ENCODE measurements around the gene PIM2.

Gene PIM2

DNA sequence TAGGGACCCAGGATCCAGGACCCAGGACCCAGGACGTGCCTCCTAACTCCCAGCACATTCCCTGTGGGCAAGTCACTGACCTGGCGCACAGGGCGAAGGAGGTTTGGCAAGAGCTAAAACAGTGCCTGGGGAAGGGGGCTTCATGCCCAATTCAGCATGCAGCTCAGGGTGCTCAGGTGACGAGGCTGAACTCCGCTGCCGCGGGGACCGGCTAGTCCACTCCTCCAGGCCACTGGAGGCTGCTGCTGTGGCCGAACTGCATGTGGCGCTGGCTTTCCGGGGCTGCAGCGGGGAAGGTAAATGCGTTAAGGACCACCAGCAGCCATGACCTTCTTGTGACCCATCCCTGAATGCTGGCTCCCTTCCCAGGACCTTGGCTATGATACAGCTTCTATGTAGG is 4.9 kb upstream of the PIM2 start:
- Histone ChIP-seq H3K36me3 (ENCODE audit: control insufficient read depth in 1 of 2, insufficient read depth in 2 of 2, low read length in 2 of 2) (peaks cover 35 to 40% of the 10 kb centered on the region in 2 experiments), H3K79me2 (ENCODE audit: control insufficient read depth, insufficient read depth, low read length, poor library complexity) (no peaks in the 10 kb centered on the region), H3K4me3 (ENCODE audit: low read depth, low read length) (no peak overlapping the region), H3K9ac (ENCODE audit: low read length) (no peak overlapping the region), H3K14ac (ENCODE audit: low read length) (no peak overlapping the region), H2BK12ac (ENCODE audit: low read length) (no peak overlapping the region), H2BK120ac (ENCODE audit: insufficient read depth, low read length, poor library complexity) (no peak overlapping the region), H3K4me2 (ENCODE audit: low read length) (no peak overlapping the region), H4K12ac (ENCODE audit: low read depth, low read length) (no peak overlapping the region), H2AFZ (ENCODE audit: insufficient read depth, low read length, poor library complexity) (no peak overlapping the region), H3K27ac (ENCODE audit: low read depth, low read length) (no peak overlapping the region), H4K8ac (ENCODE audit: low read depth, low read length) (no peak overlapping the region), H3K27me3 (ENCODE audit: insufficient read depth, low read length) (no peaks in the 10 kb centered on the region), H3K23ac (ENCODE audit: low read length) (no peak overlapping the region), H3K18ac (ENCODE audit: low read length) (no peak overlapping the region), H3K9me3 (ENCODE audit: insufficient read depth, low read depth, low read length) (no peaks in the 10 kb centered on the region), H3K79me1 (ENCODE audit: low read length) (no peaks in the 10 kb centered on the region), H3K4ac (ENCODE audit: low read depth, low read length) (no peak overlapping the region), H4K91ac (ENCODE audit: low read depth, low read length) (no peak overlapping the region), H3K4me1 (ENCODE audit: control insufficient read depth in 1 of 2, insufficient read depth in 2 of 2, low read length in 2 of 2) (peaks cover 0 to 4% of the 10 kb centered on the region in 2 experiments), H2AK5ac (ENCODE audit: low read length) (no peak overlapping the region), H2BK5ac (ENCODE audit: low read depth, low read length, poor library complexity) (no peak overlapping the region)
- no CpG with 5 or more reads among the region's 13 CpGs for WGBS (ENCODE audit: extremely low coverage, insufficient coverage, insufficient read length)
- DNase-seq = no peak

DNA sequence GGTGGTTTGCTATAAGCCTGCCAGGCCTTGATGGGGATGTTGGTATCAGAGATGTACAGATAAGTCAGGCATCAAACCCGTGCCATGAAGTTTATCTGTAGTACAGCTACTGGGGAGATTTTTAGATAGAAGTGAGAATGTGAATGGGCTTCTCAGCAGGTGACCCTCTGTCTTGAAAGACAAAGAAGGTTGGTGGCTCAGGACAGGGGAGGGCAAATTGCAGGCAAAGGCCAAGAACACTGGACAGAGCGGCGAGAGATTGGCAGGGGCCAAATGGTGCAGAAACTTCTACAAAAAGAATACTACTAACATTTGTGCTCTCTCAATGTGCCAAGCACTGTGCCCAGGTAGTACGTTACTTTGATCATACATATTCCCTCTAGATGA is 1.9 kb upstream of the PIM2 start:
- H3K9ac ChIP-seq (ENCODE audit: low read length) = no peak overlapping the region
- no peak overlapping the region for H4K91ac ChIP-seq (ENCODE audit: low read depth, low read length)
- H3K27me3 ChIP-seq (ENCODE audit: insufficient read depth, low read length) = no peaks in the 10 kb centered on the region
- no peak overlapping the region for H2BK120ac ChIP-seq (ENCODE audit: insufficient read depth, low read length, poor library complexity)
- no peak overlapping the region for H3K4me2 ChIP-seq (ENCODE audit: low read length)
- peaks cover 30 to 32% of the 10 kb centered on the region in 2 experiments for H3K36me3 ChIP-seq (ENCODE audit: control insufficient read depth in 1 of 2, insufficient read depth in 2 of 2, low read length in 2 of 2)
- no peaks in the 10 kb centered on the region for H3K79me1 ChIP-seq (ENCODE audit: low read length)
- no peak overlapping the region for H3K4ac ChIP-seq (ENCODE audit: low read depth, low read length)
- H2BK12ac ChIP-seq (ENCODE audit: low read length) = no peak overlapping the region
- H3K18ac ChIP-seq (ENCODE audit: low read length) = no peak overlapping the region
- no peak overlapping the region for H3K23ac ChIP-seq (ENCODE audit: low read length)
- peaks cover 5 to 14% of the 10 kb centered on the region in 2 experiments for H3K4me1 ChIP-seq (ENCODE audit: control insufficient read depth in 1 of 2, insufficient read depth in 2 of 2, low read length in 2 of 2)
- no peak overlapping the region for H2AK5ac ChIP-seq (ENCODE audit: low read length)
- H2BK5ac ChIP-seq (ENCODE audit: low read depth, low read length, poor library complexity) = no peak overlapping the region
- H4K8ac ChIP-seq (ENCODE audit: low read depth, low read length) = no peak overlapping the region
- H2AFZ ChIP-seq (ENCODE audit: insufficient read depth, low read length, poor library complexity) = no peak overlapping the region
- no peak for DNase-seq
- H3K4me3 ChIP-seq (ENCODE audit: low read depth, low read length) = no peak overlapping the region
- H3K14ac ChIP-seq (ENCODE audit: low read length) = no peak overlapping the region
- no peak overlapping the region for H3K27ac ChIP-seq (ENCODE audit: low read depth, low read length)
- no peaks in the 10 kb centered on the region for H3K9me3 ChIP-seq (ENCODE audit: insufficient read depth, low read depth, low read length)
- no peaks in the 10 kb centered on the region for H3K79me2 ChIP-seq (ENCODE audit: control insufficient read depth, insufficient read depth, low read length, poor library complexity)
- no peak overlapping the region for H4K12ac ChIP-seq (ENCODE audit: low read depth, low read length)
- WGBS (ENCODE audit: extremely low coverage, insufficient coverage, insufficient read length) = no CpG with 5 or more reads among the region's 4 CpGs

DNA sequence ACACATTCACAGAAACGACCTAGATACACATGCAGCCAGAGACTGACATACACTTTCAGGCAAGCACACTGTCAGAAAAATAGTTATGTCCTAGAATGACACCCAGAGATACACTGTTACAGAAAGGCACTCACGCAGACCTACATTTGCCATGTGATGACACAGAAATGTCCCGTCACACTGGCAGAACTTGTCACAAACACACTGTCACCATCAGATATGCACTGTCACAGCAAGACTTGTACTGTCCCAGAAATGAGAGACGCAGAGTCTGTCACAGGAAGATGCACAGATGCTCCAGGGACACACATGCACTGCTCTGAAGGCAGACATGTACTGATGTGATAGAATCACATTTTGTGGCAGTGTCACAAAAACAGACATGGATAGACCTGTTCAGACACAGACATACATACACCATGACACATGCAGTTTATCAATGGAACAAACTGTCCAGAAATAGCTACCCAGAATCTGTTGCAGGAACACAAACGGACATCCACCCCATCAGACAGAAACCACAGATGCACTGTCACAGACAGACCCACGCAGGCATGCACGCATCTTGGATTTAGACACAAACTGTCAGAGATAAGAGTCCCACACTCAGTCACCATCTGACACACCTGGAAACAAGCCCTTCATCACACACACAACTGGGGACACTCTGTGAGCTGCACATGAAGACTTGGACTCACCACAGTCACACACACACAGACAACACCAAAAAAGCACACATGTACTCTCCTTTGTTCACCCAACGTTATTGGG is 1.3 kb upstream of the PIM2 start:
- Histone ChIP-seq H2BK5ac (ENCODE audit: low read depth, low read length, poor library complexity) (no peak overlapping the region), H3K4me2 (ENCODE audit: low read length) (peak overlapping the region; percentile 81), H3K4ac (ENCODE audit: low read depth, low read length) (no peak overlapping the region), H2BK120ac (ENCODE audit: insufficient read depth, low read length, poor library complexity) (no peak overlapping the region), H4K91ac (ENCODE audit: low read depth, low read length) (no peak overlapping the region), H3K36me3 (ENCODE audit: control insufficient read depth in 1 of 2, insufficient read depth in 2 of 2, low read length in 2 of 2) (peaks cover 25 to 28% of the 10 kb centered on the region in 2 experiments), H2BK12ac (ENCODE audit: low read length) (no peak overlapping the region), H3K79me1 (ENCODE audit: low read length) (no peaks in the 10 kb centered on the region), H3K18ac (ENCODE audit: low read length) (no peak overlapping the region), H3K27me3 (ENCODE audit: insufficient read depth, low read length) (no peaks in the 10 kb centered on the region), H3K27ac (ENCODE audit: low read depth, low read length) (no peak overlapping the region), H3K9ac (ENCODE audit: low read length) (no peak overlapping the region), H3K4me3 (ENCODE audit: low read depth, low read length) (no peak overlapping the region), H3K14ac (ENCODE audit: low read length) (no peak overlapping the region), H4K8ac (ENCODE audit: low read depth, low read length) (no peak overlapping the region), H3K79me2 (ENCODE audit: control insufficient read depth, insufficient read depth, low read length, poor library complexity) (no peaks in the 10 kb centered on the region), H3K9me3 (ENCODE audit: insufficient read depth, low read depth, low read length) (no peaks in the 10 kb centered on the region), H3K23ac (ENCODE audit: low read length) (no peak overlapping the region), H3K4me1 (ENCODE audit: control insufficient read depth in 1 of 2, insufficient read depth in 2 of 2, low read length in 2 of 2) (peaks cover 5 to 14% of the 10 kb centered on the region in 2 experiments), H2AFZ (ENCODE audit: insufficient read depth, low read length, poor library complexity) (no peak overlapping the region), H2AK5ac (ENCODE audit: low read length) (no peak overlapping the region), H4K12ac (ENCODE audit: low read depth, low read length) (no peak overlapping the region)
- WGBS (ENCODE audit: extremely low coverage, insufficient coverage, insufficient read length) = no CpG with 5 or more reads among the region's 8 CpGs
- no peak for DNase-seq

DNA sequence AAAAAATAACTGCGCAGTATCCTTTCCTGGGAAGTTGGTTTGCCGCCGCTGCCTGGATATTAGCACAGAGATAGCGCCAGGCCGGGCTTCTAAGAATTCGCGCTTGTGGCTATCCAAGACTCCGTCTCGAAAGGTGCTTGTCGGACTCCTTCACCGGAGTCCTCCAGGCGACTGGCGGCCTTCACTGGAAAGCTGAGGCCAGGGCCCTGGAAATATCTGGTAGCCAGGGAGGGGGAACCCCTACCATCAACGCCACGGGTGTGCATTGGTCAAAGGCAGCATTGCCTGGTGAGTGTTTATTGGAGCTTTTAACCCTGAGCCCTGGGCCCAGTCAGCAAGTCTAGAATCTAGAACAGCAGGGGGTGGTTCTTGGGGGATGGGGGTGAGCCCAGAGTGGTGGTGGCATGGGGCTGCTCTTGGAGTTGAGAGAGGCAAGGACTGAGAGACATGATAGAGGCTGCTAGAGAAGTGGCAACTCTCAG is 577 bp upstream of the PIM2 start:
- Histone ChIP-seq H2BK120ac (ENCODE audit: insufficient read depth, low read length, poor library complexity) (no peak overlapping the region), H4K91ac (ENCODE audit: low read depth, low read length) (no peak overlapping the region), H4K8ac (ENCODE audit: low read depth, low read length) (no peak overlapping the region), H3K27me3 (ENCODE audit: insufficient read depth, low read length) (no peaks in the 10 kb centered on the region), H3K4me3 (ENCODE audit: low read depth, low read length) (no peak overlapping the region), H3K9ac (ENCODE audit: low read length) (no peak overlapping the region), H3K36me3 (ENCODE audit: control insufficient read depth in 1 of 2, insufficient read depth in 2 of 2, low read length in 2 of 2) (peaks cover 23 to 26% of the 10 kb centered on the region in 2 experiments), H3K14ac (ENCODE audit: low read length) (no peak overlapping the region), H3K4me1 (ENCODE audit: control insufficient read depth in 1 of 2, insufficient read depth in 2 of 2, low read length in 2 of 2) (peaks cover 5 to 14% of the 10 kb centered on the region in 2 experiments), H3K9me3 (ENCODE audit: insufficient read depth, low read depth, low read length) (no peaks in the 10 kb centered on the region), H3K18ac (ENCODE audit: low read length) (no peak overlapping the region), H2AK5ac (ENCODE audit: low read length) (no peak overlapping the region), H2AFZ (ENCODE audit: insufficient read depth, low read length, poor library complexity) (no peak overlapping the region), H2BK5ac (ENCODE audit: low read depth, low read length, poor library complexity) (no peak overlapping the region), H3K23ac (ENCODE audit: low read length) (no peak overlapping the region), H3K4ac (ENCODE audit: low read depth, low read length) (no peak overlapping the region), H3K4me2 (ENCODE audit: low read length) (peak overlapping the region; percentile 81), H2BK12ac (ENCODE audit: low read length) (no peak overlapping the region), H3K79me1 (ENCODE audit: low read length) (no peaks in the 10 kb centered on the region), H3K79me2 (ENCODE audit: control insufficient read depth, insufficient read depth, low read length, poor library complexity) (no peaks in the 10 kb centered on the region), H3K27ac (ENCODE audit: low read depth, low read length) (peak overlapping the region; percentile 33), H4K12ac (ENCODE audit: low read depth, low read length) (no peak overlapping the region)
- WGBS (ENCODE audit: extremely low coverage, insufficient coverage, insufficient read length) = no CpG with 5 or more reads among the region's 15 CpGs
- DNase-seq = no peak

All from trophoblast cell (in vitro differentiated cells and primary cell).